K562 (cell line): ENCODE results near the gene S100A4. TPM values are rescaled to one million over a fixed set of nuclear protein-coding genes. Genes with fewer than 3 reads are reported as not detected.

Experiments
- BCL6 ChIP-seq: fragments of 250-450 bp; sonication (Bioruptor Pico); IDR thresholded peaks from 2 replicates; pipeline ENCODE4 v1.4.0; 2020
- CBX5 ChIP-seq: IDR thresholded peaks from 2 replicates; pipeline ENCODE4 v1.6.1; 2014; ENCODE audit warnings: low read depth, borderline replicate concordance
- CC2D1A ChIP-seq: fragments of 450-650 bp; IDR thresholded peaks from 2 replicates; pipeline ENCODE4 v1.6.1; 2017; ENCODE audit warnings: mild to moderate bottlenecking
- CHD2 ChIP-seq: IDR thresholded peaks from 2 replicates; pipeline ENCODE4 v1.6.1; 2011; ENCODE audit warnings: low read depth, low read length
- CREB1 ChIP-seq, 2 experiments: sonication (generic) in 1 of 2; formaldehyde crosslinking in 1 of 2; IDR thresholded peaks; 2 replicates each; pipeline versions ENCODE4 v1.6.1 to v1.8.0; 2012 to 2022; ENCODE audit warnings: inconsistent platforms in 1 of 2, mild to moderate bottlenecking in 1 of 2, missing genetic modification reagents in 1 of 2, moderate library complexity in 1 of 2
- DMBX1 ChIP-seq: fragments of 250-450 bp; sonication (Bioruptor Pico); IDR thresholded peaks from 2 replicates; pipeline ENCODE4 v1.8.0; 2022; ENCODE audit warnings: inconsistent platforms, mild to moderate bottlenecking, moderate library complexity, borderline replicate concordance
- ETV1 ChIP-seq: fragments of 450-650 bp; conservative IDR thresholded peaks from 2 replicates; pipeline ENCODE4 v1.6.1; 2016; ENCODE audit warnings: missing genetic modification characterization, control low read depth, low read depth, missing compliant biosample characterization
- FOXK1 ChIP-seq: sonication (generic); formaldehyde crosslinking; IDR thresholded peaks from 2 replicates; pipeline ENCODE4 v1.8.0; 2022; ENCODE audit warnings: missing genetic modification reagents, mild to moderate bottlenecking, borderline replicate concordance
- GATAD2A ChIP-seq: fragments of 450-650 bp; IDR thresholded peaks from 2 replicates; pipeline ENCODE4 v1.6.1; 2017
- JUND ChIP-seq, 2 experiments: IDR thresholded peaks; 2 replicates in 1 of 2; 3 replicates in 1 of 2; pipeline ENCODE4 v1.6.1; 2011; ENCODE audit warnings: borderline replicate concordance in 2 of 2, low read depth in 2 of 2, low read length in 2 of 2, improper control_type of control experiment in 1 of 2, missing biosample characterization in 1 of 2, missing genetic modification characterization in 1 of 2, missing genetic modification reagents in 1 of 2
- PYGO2 ChIP-seq: fragments of 450-650 bp; IDR thresholded peaks from 2 replicates; pipeline ENCODE4 v1.6.1; 2016; ENCODE audit warnings: mild to moderate bottlenecking, missing genetic modification characterization, moderate library complexity, missing compliant biosample characterization
- RHOXF2B ChIP-seq: fragments of 250-450 bp; sonication (Bioruptor Pico); conservative IDR thresholded peaks from 2 replicates; pipeline ENCODE4 v1.5.1; 2021
- SMARCE1 ChIP-seq: fragments of 450-650 bp; IDR thresholded peaks from 2 replicates; pipeline ENCODE4 v1.7.1; 2016; ENCODE audit warnings: mild to moderate bottlenecking
- TRIM28 ChIP-seq: fragments of 450-650 bp; IDR thresholded peaks from 2 replicates; pipeline ENCODE4 v1.6.1; 2017
- U2AF1 ChIP-seq: fragments of 200-400 bp; formaldehyde crosslinking; optimal IDR thresholded peaks from 2 replicates; pipeline ENCODE3; 2017; ENCODE audit warnings: mild to moderate bottlenecking, low read depth, low read length, moderate library complexity
- ZEB2 ChIP-seq: fragments of 450-650 bp; IDR thresholded peaks from 2 replicates; pipeline ENCODE4 v1.6.1; 2016
- ZFX ChIP-seq: sonication (generic); formaldehyde crosslinking; IDR thresholded peaks from 2 replicates; pipeline ENCODE4 v1.8.0; 2022; ENCODE audit warnings: mild to moderate bottlenecking, missing genetic modification reagents, moderate library complexity
- ZNF324 ChIP-seq: fragments of 250-450 bp; sonication (Bioruptor Pico); IDR thresholded peaks from 2 replicates; pipeline ENCODE4 v1.4.0; 2020; ENCODE audit warnings: mild to moderate bottlenecking
- ZNF347 ChIP-seq: fragments of 450-650 bp; formaldehyde crosslinking; IDR thresholded peaks from 2 replicates; pipeline ENCODE4 v1.4.0; 2020; ENCODE audit warnings: low read depth, mild to moderate bottlenecking, moderate library complexity
- ZNF589 ChIP-seq: fragments of 200-800 bp; sonication (Bioruptor generic); IDR thresholded peaks from 2 replicates; pipeline ENCODE4 v1.6.1; 2016; ENCODE audit warnings: low read depth, missing genetic modification characterization, missing compliant biosample characterization
- ZNF778 ChIP-seq: fragments of 450-650 bp; formaldehyde crosslinking; IDR thresholded peaks from 2 replicates; pipeline ENCODE4 v1.4.0; 2020; ENCODE audit warnings: mild to moderate bottlenecking, moderate library complexity
- polyA plus RNA-seq, 8 experiments: library from polyadenylated mRNA; depleted of rRNA in 4 of 8; stranded (reverse) in 5 of 8; unstranded in 3 of 8; fragments of >200 nt; fragmentation: Nextera tagmentation in 2 of 8; fragmentation: Illumina TruSeq in 1 of 8; extraction: Ambion mirVana in 2 of 8; extraction: Trizol in 1 of 8; gene quantifications; 2 replicates each; pipeline versions ENCODE4 v1.2.1 to v1.2.3, GENCODE V29; 2011 to 2014; ENCODE audit warnings: inconsistent platforms in 1 of 8, missing spikeins in 1 of 8
- total RNA-seq, 7 experiments: library from RNA; depleted of rRNA in 6 of 7; stranded (reverse); fragments of >200 nt in 6 of 7; fragmentation: Illumina TruSeq in 2 of 7; extraction: Trizol in 2 of 7; gene quantifications; 2 replicates each; pipeline versions ENCODE4 v1.2.1 to v1.2.3, GENCODE V29; 2011 to 2021; ENCODE audit warnings: low replicate concordance in 1 of 7
- TF ChIP-seq, protein P1 (sequence below): fragments of 250-450 bp; sonication (Bioruptor Pico); IDR thresholded peaks from 2 replicates; pipeline ENCODE4 v1.9.0; 2021; ENCODE audit warnings: mild to moderate bottlenecking, inconsistent platforms
- TF ChIP-seq, protein P2 (sequence below): sonication (generic); formaldehyde crosslinking; IDR thresholded peaks from 2 replicates; pipeline ENCODE4 v1.8.1; 2023; ENCODE audit warnings: mild to moderate bottlenecking, missing genetic modification reagents

The S100A4 gene
- total and polyA plus RNA-seq, 9 of the 15 experiments (the other 6 are each of a cell fraction or from before 2014, with no cell fraction given), result 3.7 to 20.1 (median 11.2) TPM

DNA sequence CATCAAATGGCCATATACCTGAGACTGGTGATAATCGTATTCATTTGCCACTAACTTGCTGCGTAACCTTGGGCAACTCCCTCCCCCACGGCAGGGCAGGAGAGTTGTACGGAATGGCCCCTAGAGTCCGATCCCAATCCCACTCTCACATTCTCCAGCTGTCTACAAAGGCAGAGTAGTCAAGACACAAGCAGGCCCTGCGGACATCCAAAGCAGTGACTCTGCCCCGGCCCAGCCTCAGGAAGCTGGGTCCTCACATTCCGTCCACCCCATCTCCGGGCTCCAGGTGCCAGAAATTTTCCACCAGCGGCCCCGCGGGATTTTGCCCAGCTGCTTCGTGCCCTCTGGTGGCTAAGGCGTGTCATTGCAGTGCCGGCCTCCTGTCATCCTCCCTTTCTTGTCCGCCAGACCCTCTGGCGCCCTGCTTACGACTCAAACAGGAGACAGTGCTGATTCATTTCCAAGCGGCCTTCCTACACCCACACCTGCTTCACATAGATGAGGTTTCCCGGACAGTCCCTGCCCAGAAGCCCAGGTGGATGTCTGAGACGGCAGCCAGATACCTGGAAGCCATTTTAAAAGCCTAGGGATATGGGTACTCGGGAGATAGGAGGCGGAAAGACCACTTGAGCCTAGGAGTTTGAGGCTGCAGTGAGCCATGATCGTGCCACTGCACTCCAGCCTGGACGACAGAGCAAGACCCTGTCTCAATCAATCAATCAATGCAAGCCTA is 22.9 kb upstream of the S100A4 start (continued):
- no peak for TF ChIP-seq FOXK1 (CRISPR knock-in tag)
- TF ChIP-seq ZEB2, result peak; percentile 67; the same call in 1 of the 2 replicates
- TF ChIP-seq CHD2, result no peak; the same call in 1 of the 2 replicates
- TF ChIP-seq GATAD2A, result no peak
- TF ChIP-seq RHOXF2B, result no peak
- no peak for TF ChIP-seq ZNF778
- TF ChIP-seq ZFX (CRISPR knock-in tag), result peak; percentile 43
- TF ChIP-seq U2AF1, result no peak
- TF ChIP-seq CREB1 (IDR thresholded peaks at IDR 0.05), result peak; percentile 81
- TF ChIP-seq CREB1 (CRISPR knock-in tag; IDR thresholded peaks at IDR 0.05), result peak; percentile 64; the same call in 1 of the 2 replicates
- TF ChIP-seq CC2D1A, result peak; percentile 89
- no peak for TF ChIP-seq BCL6 (CRISPR knock-in tag)
- no peak for TF ChIP-seq ZNF324 (CRISPR knock-in tag)
- TF ChIP-seq DMBX1 (CRISPR knock-in tag), result no peak
- TF ChIP-seq SMARCE1, result 0 out of 2 replicates have a peak, but pooled peaks have one; percentile 18
- 0 out of 2 replicates have a peak, but pooled peaks have one; percentile 17 for TF ChIP-seq CBX5
- TF ChIP-seq PYGO2 (tag), result no peak
- no peak for TF ChIP-seq ZNF589
- TF ChIP-seq TRIM28, result 0 out of 2 replicates have a peak, but pooled peaks have one; percentile 15
- TF ChIP-seq, protein P1, sequence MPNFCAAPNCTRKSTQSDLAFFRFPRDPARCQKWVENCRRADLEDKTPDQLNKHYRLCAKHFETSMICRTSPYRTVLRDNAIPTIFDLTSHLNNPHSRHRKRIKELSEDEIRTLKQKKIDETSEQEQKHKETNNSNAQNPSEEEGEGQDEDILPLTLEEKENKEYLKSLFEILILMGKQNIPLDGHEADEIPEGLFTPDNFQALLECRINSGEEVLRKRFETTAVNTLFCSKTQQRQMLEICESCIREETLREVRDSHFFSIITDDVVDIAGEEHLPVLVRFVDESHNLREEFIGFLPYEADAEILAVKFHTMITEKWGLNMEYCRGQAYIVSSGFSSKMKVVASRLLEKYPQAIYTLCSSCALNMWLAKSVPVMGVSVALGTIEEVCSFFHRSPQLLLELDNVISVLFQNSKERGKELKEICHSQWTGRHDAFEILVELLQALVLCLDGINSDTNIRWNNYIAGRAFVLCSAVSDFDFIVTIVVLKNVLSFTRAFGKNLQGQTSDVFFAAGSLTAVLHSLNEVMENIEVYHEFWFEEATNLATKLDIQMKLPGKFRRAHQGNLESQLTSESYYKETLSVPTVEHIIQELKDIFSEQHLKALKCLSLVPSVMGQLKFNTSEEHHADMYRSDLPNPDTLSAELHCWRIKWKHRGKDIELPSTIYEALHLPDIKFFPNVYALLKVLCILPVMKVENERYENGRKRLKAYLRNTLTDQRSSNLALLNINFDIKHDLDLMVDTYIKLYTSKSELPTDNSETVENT (CRISPR knock-in tag), result no peak
- TF ChIP-seq, protein P2, sequence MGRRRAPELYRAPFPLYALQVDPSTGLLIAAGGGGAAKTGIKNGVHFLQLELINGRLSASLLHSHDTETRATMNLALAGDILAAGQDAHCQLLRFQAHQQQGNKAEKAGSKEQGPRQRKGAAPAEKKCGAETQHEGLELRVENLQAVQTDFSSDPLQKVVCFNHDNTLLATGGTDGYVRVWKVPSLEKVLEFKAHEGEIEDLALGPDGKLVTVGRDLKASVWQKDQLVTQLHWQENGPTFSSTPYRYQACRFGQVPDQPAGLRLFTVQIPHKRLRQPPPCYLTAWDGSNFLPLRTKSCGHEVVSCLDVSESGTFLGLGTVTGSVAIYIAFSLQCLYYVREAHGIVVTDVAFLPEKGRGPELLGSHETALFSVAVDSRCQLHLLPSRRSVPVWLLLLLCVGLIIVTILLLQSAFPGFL (CRISPR knock-in tag), result no peak
- TF ChIP-seq ETV1, result no peak
- no peak for TF ChIP-seq ZNF347 (CRISPR knock-in tag)
- TF ChIP-seq JUND (IDR thresholded peaks at IDR 0.05; ENCODE audit: borderline replicate concordance, low read depth, low read length), result peak; percentile 75
- peak; percentile 37; the same call in 1 of the 3 replicates for TF ChIP-seq JUND (tag; IDR thresholded peaks at IDR 0.05; ENCODE audit: borderline replicate concordance, low read depth, low read length)
